HG03442 (cell line): ENCODE results near the gene CYP4F8.

Experiments used
- ATAC-seq: cut with Tn5 transposase; IDR thresholded peaks from one replicate; pipeline ENCODE4 v1.9.1; 2021; ENCODE audit warnings: mild to moderate bottlenecking, moderate library complexity; ENCODE audit not compliant: unreplicated experiment

CYP4F8 gene

GRCh38 chr19:15616183-15616582 is 1.2 kb downstream of the CYP4F8 start:
- ATAC-seq, result no peak

GRCh38 chr19:15616627-15617270 is 1.7 kb downstream of the CYP4F8 start:
- no peak for ATAC-seq

- ATAC-seq, result no peak
These were observed 3.3 kb downstream of the CYP4F8 start for GRCh38 chr19:15618321-15618720.

DNA sequence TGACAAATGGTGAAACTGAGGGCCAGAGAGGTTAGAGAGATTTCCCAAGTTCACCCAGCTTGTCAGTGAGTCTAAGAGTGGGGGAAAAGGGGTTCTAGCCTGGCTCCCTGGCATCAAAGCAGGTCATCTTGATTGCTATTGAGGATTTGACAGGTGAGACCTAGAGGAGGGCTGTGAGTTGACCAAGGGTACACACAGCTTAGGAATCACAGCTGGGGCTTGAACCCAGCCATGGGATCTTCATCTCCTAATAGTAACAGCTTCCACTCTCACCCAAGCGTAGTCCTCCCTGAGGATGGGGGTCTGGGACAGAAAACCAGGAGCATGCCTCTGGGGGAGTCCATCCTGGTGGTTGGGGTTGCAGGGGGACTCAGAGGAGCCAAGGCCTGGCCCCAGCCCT is 6.8 kb downstream of the CYP4F8 start:
- ATAC-seq, result no peak

GRCh38 chr19:15622991-15623390 is 8.0 kb downstream of the CYP4F8 start:
- ATAC-seq, result no peak

DNA sequence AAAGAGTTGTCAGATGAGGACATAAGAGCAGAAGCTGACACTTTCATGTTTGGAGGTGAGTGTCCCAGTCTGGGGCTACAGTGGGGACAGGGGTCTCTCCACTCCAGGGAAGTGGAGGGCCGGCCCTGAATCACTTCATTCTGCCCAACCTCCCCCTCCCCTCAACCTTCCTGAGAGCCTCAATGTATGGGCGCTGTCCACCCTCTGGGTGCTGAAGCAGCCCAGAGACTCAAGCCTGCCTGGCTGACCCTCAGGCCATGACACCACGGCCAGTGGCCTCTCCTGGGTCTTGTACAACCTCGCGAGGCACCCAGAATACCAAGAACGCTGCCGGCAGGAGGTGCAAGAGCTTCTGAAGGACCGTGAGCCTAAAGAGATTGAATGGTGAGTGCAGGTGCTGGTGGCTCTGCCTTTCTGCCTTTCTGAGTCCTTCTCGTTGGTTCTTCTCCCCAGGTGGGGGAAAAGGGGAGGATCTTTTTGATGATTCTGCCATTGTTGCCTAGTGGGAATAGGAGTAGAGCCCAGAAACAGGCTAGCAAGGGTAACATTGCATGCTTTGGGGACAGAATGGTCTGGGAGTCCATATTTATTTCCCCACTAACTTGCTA is 8.8 kb downstream of the CYP4F8 start:
- ATAC-seq, result no peak

DNA sequence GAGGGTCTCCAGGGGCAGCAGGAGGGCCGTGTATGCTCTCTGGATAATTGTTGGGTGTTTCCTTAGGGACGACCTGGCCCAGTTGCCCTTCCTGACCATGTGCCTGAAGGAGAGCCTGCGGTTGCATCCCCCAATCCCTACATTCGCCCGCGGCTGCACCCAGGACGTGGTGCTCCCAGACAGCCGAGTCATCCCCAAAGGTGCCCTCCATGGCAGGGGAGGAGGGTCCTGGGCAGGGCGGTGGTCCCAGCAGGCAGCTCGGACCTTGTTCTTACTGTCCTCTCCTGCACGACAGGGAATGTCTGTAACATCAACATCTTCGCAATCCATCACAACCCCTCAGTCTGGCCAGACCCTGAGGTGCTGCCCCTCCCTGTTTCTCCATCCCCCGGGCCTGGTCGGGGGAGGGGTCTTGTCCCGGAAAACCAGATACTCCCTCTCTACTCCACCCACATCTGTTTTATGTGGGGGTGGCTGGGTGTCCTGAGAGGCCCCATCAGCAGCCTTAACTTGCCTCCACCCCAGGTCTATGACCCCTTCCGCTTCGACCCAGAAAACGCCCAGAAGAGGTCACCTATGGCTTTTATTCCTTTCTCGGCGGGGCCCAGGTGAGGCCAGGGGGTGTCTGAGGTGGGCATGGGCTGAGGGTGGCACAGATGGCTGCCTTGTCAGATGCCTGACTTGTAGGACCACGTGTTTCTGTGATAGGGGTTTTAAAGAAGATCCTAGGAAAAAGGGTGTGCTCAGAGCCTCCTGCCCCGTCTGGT is 13.4 kb downstream of the CYP4F8 start:
- no peak for ATAC-seq

- ATAC-seq, result no peak
These were observed 14.2 kb downstream of the CYP4F8 start for GRCh38 chr19:15629003-15629880.

GRCh38 chr19:15631817-15632216 is 16.8 kb downstream of the CYP4F8 start:
- no peak for ATAC-seq

DNA sequence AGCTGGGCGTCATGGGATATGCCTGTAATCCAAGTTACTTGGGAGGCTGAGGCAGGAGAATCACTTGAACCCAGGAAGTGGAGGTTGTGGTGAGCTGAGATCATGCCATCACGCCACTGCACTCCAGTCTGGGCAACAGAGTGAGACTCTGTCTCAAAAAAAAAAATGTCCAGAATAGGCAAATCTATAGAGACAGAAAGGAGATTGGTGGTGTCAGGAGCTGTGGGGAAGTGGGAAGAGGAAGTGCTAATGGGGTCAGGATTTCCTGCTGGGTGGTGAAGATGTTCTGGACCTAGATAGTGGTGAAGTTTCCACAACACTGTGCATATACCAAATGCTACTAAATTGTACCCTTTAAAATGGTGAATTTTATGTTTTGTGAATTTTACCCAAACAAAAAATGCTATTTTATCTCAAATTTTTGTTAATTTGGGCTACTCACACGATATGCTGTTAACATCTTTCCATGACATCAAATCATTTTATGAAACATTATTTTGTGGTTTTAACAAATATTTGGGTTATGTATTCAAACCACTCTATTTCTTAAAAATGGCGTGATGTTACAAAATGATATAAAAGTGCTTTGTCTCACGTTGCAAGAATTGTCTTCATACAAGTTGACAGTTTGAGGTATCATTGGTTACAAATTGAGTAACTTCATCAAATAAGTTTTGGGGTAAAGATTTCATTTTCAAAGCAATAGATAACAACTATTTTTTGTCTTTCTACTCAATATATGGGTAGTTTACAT is 18.2 kb downstream of the CYP4F8 start:
- no peak for ATAC-seq

DNA sequence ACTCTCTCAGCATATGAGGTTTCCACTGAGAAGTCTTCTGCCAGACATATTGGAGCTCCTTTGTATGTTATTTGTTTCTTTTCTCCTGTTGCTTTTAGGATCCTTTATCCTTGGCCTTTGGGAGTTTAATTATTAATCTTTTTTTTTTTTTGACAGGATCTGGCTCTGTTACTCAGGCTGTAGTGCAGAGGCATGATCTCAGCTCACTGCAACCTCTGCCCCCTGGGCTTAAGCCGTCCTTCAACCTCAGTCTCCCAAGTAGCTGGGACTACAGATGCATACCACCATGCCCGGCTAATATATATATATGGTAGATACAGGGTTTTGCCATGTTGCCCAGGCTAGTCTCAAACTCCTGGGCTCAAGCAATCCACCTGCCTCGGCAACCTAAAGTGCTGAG is 19.1 kb downstream of the CYP4F8 start:
- no peak for ATAC-seq

- no peak for ATAC-seq
These were observed 20.2 kb downstream of the CYP4F8 start for GRCh38 chr19:15635016-15635805.

DNA sequence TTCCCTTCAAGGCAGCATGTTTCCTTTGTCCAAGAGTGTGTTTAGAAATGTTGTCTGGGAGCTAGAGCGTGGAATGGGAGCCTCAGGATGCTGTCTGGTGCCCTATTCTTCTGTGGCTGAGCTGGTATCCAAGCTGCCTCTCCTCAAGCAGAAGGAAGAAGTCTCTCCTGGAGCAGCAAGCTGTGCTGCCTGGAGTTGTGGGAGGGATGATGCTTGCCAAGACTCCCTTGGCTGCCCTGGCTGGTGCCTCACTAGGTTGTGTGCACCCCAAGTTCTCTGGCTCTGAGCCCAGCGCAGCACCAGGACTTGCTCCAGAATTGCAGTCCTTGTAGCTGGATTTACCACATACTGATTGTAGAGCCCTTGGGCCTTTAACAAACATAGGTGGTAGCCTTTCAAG is 21.0 kb downstream of the CYP4F8 start:
- no peak for ATAC-seq

DNA sequence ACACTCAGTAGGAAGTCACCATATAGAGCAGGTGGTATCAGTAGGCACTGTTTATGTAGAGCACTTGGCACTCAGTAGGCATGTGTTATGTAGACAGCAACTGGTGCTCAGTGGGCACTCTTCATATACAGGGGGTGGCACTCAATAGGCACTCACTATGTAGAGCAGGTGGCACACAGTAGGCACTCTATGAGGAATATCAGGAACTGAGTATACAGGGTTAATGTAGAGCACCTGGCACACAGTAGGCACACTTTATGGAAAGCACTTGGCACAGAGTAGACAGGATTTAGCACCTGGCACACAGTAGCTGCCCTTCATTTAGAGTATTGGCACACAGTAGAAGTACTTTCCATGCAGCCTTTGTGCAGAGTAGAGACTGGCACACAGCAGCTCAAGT is 24.6 kb downstream of the CYP4F8 start:
- ATAC-seq, result no peak

DNA sequence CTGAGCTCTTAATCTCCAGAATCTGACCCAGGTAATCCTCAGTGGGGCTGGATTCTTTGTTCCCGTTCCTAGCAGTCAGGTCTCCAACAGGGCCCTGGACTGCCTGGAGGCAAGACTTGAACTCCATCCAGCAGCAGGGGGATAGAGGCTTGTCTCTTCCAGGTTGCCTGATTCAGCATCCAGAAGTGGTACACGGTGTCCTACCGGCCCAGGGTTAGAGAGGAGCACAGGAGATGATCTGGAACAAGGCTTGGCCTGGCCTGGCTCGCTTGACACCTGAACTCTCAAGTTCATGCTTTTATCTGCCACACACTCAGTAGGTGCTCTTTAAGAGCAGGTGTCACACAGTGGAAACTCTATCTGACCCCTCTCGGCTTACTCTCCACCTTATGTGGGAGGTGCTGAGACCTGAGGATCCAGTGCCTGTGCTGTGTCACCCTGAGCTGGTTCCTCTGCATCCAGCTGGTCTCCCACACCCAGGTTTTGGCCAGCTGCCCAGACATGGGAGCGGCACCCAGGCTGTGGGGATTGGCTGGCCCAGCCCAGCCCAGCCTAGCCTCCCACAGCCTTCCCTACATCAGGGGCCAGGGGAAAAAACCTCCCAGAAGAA is 25.4 kb downstream of the CYP4F8 start, which contains the start of gene CYP4F3:
Gene CYP4F3, plus strand, starts transcription at position 604 of the 610 bp plus-strand sequence. CDS start 519 bp downstream, outside the sequence.
- ATAC-seq, result no peak

GRCh38 chr19:15640904-15641597 is 26.0 kb downstream of the CYP4F8 start:
- ATAC-seq, result no peak

- ATAC-seq, result no peak
These were observed 27.0 kb downstream of the CYP4F8 start for GRCh38 chr19:15641901-15642491.

DNA sequence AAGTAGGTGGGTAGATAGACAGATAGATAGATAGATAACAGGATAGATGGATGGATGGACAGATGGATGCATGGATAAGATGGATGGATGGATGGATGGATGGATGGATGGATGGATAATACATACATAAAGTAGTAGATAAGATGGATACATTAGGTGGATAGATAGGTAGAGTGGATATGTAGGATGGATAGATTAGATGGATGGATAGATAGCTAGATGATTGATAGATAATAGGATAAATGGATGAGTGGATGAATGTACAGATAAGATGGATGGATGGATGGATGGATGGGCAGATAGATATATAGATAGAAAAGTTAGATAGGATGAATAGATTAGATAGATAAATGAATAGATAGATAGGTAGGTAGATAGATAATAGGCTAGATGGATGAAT is 27.8 kb downstream of the CYP4F8 start:
- no peak for ATAC-seq
